ENCODE data around the gene DOC2B.
"Not testable (repeated sequence)": the region's sequence is repeated elsewhere in the genome, so short reads cannot be mapped to it uniquely, and the experiment has no call there.

Gene DOC2B

GRCh38 chr17:142876-143784, 38.3 kb downstream of the DOC2B start:
- DNase-seq: no peak

- no peak for DNase-seq
Measured at GRCh38 chr17:142102-142661, 39.3 kb downstream of the DOC2B start.

DNA sequence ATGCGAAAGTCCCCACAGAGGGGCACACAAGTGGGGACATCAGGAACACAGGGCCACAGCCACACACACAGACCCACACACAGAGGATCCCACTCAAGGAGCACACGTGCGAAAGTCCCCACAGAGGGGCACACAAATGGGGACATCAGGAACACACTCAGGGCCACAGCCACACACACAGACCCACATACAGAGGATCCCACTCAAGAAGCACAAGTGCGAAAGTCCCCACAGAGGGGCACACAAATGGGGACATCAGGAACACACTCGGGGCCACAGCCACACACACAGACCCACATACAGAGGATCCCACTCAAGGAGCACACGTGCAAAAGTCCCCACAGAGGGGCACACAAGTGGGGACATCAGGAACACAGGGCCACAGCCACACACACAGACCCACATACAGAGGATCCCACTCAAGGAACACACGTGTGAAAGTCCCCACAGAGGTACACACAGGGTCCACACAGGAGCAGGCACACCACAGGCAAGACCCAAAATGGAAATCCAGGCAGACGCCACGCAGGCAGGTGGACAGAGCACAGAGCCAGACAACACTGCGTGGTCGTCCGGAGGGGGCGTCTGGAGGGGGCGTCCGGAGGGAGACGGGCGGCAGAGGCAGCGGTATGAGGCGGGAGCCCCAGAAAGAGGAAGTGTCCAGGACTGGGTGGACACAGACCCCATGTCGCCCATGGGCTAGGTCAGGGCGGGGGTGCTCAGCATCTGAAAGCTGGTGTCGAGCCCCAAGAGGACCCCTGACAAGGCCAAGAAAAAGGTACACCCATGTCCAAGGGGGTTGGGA, 41.8 kb downstream of the DOC2B start:
- DNase-seq: not testable (repeated sequence)

DNA sequence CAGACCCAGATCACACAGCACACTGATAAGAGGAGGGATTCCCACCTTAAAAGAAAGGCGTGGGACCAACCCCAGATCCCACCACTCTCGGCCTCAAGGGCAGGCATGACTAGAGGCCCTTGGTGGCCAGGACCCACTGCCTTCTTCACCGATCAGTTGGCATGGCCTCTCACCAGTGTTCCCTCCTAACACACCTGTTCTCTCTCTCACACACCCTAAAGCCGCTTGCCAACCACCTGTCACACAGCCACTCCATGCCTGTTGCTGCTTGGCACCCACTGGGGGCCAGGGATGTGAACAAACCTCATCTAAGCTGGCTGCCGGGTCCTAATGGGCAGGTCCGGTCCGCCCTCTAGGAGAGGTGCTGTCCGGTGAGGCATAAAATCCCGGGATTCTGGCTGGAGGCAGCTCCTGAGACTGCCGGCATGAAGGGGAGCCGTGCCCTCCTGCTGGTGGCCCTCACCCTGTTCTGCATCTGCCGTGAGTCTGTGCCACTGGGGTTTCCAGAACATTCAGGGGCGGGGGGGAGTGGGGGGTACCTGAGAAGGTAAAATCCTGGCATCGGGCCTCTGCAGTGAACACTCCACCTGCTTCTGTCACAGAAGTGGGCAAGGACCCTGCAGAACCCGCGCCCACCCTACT, 44.2 kb downstream of the DOC2B start, which contains the start of gene SCGB1C2:
SCGB1C2 (plus strand) TSS at position 404 of the 642 bp plus-strand sequence; CDS start at position 426, 22 bp downstream.
- DNase-seq: not testable (repeated sequence)

GRCh38 chr17:136531-136930, 44.9 kb downstream of the DOC2B start:
- not testable (repeated sequence) for DNase-seq

DNA sequence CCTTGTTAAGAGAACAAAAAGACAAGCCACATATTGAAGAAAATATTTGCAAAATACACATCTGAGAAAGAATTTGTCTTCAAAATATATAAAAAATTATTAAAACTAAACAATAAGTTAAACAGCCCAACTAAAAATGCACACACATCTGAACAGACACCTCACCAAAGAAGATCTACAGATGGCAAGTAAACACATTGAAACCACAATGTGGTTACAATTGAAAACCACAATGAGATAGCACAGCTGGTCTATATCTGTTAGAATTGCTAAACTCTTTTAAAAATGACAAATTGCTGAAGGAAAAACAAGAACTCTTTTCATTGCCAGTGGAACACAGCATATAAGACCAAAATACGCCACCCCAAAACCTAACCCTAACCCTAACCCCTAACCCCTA, 45.6 kb downstream of the DOC2B start:
- not testable (repeated sequence) for DNase-seq

- not testable (repeated sequence) for DNase-seq
Measured at GRCh38 chr17:135022-135421, 46.4 kb downstream of the DOC2B start.

- DNase-seq: not testable (repeated sequence)
Measured at GRCh38 chr17:134332-134785, 47.1 kb downstream of the DOC2B start.

GRCh38 chr17:133932-134331, 47.5 kb downstream of the DOC2B start:
- not testable (repeated sequence) for DNase-seq

GRCh38 chr17:118339-118917, 63.0 kb downstream of the DOC2B start:
- DNase-seq: not testable (repeated sequence)

GRCh38 chr17:113111-113510, 68.3 kb downstream of the DOC2B start:
- DNase-seq: not testable (repeated sequence)

Data from HCEC 1CT (cell line).